ENCODE data around the gene DUSP8.

Gene DUSP8

GRCh38 chr11:1521382-1522080 is 50.5 kb downstream of the DUSP8 start:
- Histone ChIP-seq H3K27ac (ENCODE audit: low read length) (no peak overlapping the region), H3K27me3 (ENCODE audit: control insufficient read depth, insufficient read depth, low read length) (no peaks in the 10 kb centered on the region), H3K36me3 (ENCODE audit: control insufficient read depth, insufficient read depth, low read length) (no peaks in the 10 kb centered on the region), H3K9me3 (ENCODE audit: control insufficient read depth, insufficient read depth, low read length) (no peaks in the 10 kb centered on the region), H3K4me3 (ENCODE audit: low read length) (no peak overlapping the region), H3K4me1 (ENCODE audit: control insufficient read depth, insufficient read depth, low read length) (no peaks in the 10 kb centered on the region)
- no peak for DNase-seq (ENCODE audit: low read depth, low spot score)
- WGBS (ENCODE audit: insufficient coverage, insufficient read length), result no CpG with 5 or more reads among the region's 21 CpGs

- Histone ChIP-seq H3K27ac (ENCODE audit: low read length) (no peak overlapping the region), H3K9me3 (ENCODE audit: control insufficient read depth, insufficient read depth, low read length) (no peaks in the 10 kb centered on the region), H3K4me1 (ENCODE audit: control insufficient read depth, insufficient read depth, low read length) (no peaks in the 10 kb centered on the region), H3K27me3 (ENCODE audit: control insufficient read depth, insufficient read depth, low read length) (no peaks in the 10 kb centered on the region), H3K4me3 (ENCODE audit: low read length) (no peak overlapping the region), H3K36me3 (ENCODE audit: control insufficient read depth, insufficient read depth, low read length) (no peaks in the 10 kb centered on the region)
- no CpG with 5 or more reads among the region's 19 CpGs for WGBS (ENCODE audit: insufficient coverage, insufficient read length)
- no peak for DNase-seq (ENCODE audit: low read depth, low spot score)
These were observed 51.3 kb downstream of the DUSP8 start for GRCh38 chr11:1520663-1521267.

DNA sequence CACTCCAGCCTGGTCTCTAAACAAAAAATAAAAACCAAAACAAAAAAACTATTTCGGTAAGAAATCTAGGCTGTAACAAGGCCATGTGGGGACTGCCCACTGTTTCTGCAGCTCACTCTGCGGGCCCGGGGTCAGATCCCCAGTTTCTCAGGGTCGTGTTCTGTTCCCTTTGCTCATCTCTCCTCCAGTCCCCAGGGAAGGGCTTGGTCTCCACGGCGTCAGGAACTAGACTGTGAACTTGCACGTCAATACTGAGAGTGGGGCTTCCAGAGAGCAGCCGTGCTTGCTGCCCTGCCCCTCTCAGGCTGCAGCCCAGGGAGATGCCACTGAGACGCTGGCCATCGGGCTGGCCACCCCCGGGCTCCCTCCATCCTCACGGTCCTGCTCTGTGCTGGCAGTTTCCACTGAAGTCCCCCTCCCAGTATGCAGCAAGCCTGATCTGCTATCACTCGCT is 51.8 kb downstream of the DUSP8 start:
- Histone ChIP-seq H3K9me3 (ENCODE audit: control insufficient read depth, insufficient read depth, low read length) (no peaks in the 10 kb centered on the region), H3K4me1 (ENCODE audit: control insufficient read depth, insufficient read depth, low read length) (peaks cover 1% of the 10 kb centered on the region), H3K27ac (ENCODE audit: low read length) (no peak overlapping the region), H3K27me3 (ENCODE audit: control insufficient read depth, insufficient read depth, low read length) (no peaks in the 10 kb centered on the region), H3K4me3 (ENCODE audit: low read length) (no peak overlapping the region), H3K36me3 (ENCODE audit: control insufficient read depth, insufficient read depth, low read length) (no peaks in the 10 kb centered on the region)
- no peak for DNase-seq (ENCODE audit: low read depth, low spot score)
- no CpG with 5 or more reads among the region's 13 CpGs for WGBS (ENCODE audit: insufficient coverage, insufficient read length)

- peaks cover 2% of the 10 kb centered on the region for H3K4me1 ChIP-seq (ENCODE audit: control insufficient read depth, insufficient read depth, low read length)
- H3K9me3 ChIP-seq (ENCODE audit: control insufficient read depth, insufficient read depth, low read length), result no peaks in the 10 kb centered on the region
- WGBS (ENCODE audit: insufficient coverage, insufficient read length), result no CpG with 5 or more reads among the region's 17 CpGs
- no peak overlapping the region for H3K27ac ChIP-seq (ENCODE audit: low read length)
- no peak for DNase-seq (ENCODE audit: low read depth, low spot score)
- no peaks in the 10 kb centered on the region for H3K27me3 ChIP-seq (ENCODE audit: control insufficient read depth, insufficient read depth, low read length)
- no peak overlapping the region for H3K4me3 ChIP-seq (ENCODE audit: low read length)
- no peaks in the 10 kb centered on the region for H3K36me3 ChIP-seq (ENCODE audit: control insufficient read depth, insufficient read depth, low read length)
These were observed 52.8 kb downstream of the DUSP8 start for GRCh38 chr11:1519028-1520010.

GRCh38 chr11:1518301-1518700 is 53.8 kb downstream of the DUSP8 start:
- peaks cover 3% of the 10 kb centered on the region for H3K4me1 ChIP-seq (ENCODE audit: control insufficient read depth, insufficient read depth, low read length)
- WGBS (ENCODE audit: insufficient coverage, insufficient read length), result no CpG with 5 or more reads among the region's 23 CpGs
- H3K9me3 ChIP-seq (ENCODE audit: control insufficient read depth, insufficient read depth, low read length), result no peaks in the 10 kb centered on the region
- H3K27ac ChIP-seq (ENCODE audit: low read length), result no peak overlapping the region
- H3K4me3 ChIP-seq (ENCODE audit: low read length), result no peak overlapping the region
- DNase-seq (ENCODE audit: low read depth, low spot score), result no peak
- no peaks in the 10 kb centered on the region for H3K27me3 ChIP-seq (ENCODE audit: control insufficient read depth, insufficient read depth, low read length)
- no peaks in the 10 kb centered on the region for H3K36me3 ChIP-seq (ENCODE audit: control insufficient read depth, insufficient read depth, low read length)

GRCh38 chr11:1517117-1518005 is 54.7 kb downstream of the DUSP8 start:
- H3K4me3 ChIP-seq (ENCODE audit: low read length), result no peak overlapping the region
- H3K27ac ChIP-seq (ENCODE audit: low read length), result no peak overlapping the region
- H3K36me3 ChIP-seq (ENCODE audit: control insufficient read depth, insufficient read depth, low read length), result no peaks in the 10 kb centered on the region
- DNase-seq (ENCODE audit: low read depth, low spot score), result no peak
- H3K9me3 ChIP-seq (ENCODE audit: control insufficient read depth, insufficient read depth, low read length), result no peaks in the 10 kb centered on the region
- no CpG with 5 or more reads among the region's 28 CpGs for WGBS (ENCODE audit: insufficient coverage, insufficient read length)
- no peaks in the 10 kb centered on the region for H3K27me3 ChIP-seq (ENCODE audit: control insufficient read depth, insufficient read depth, low read length)
- peaks cover 4% of the 10 kb centered on the region for H3K4me1 ChIP-seq (ENCODE audit: control insufficient read depth, insufficient read depth, low read length)

- Histone ChIP-seq H3K27me3 (ENCODE audit: control insufficient read depth, insufficient read depth, low read length) (no peaks in the 10 kb centered on the region), H3K4me1 (ENCODE audit: control insufficient read depth, insufficient read depth, low read length) (peaks cover 4% of the 10 kb centered on the region), H3K36me3 (ENCODE audit: control insufficient read depth, insufficient read depth, low read length) (no peaks in the 10 kb centered on the region), H3K4me3 (ENCODE audit: low read length) (no peak overlapping the region), H3K9me3 (ENCODE audit: control insufficient read depth, insufficient read depth, low read length) (no peaks in the 10 kb centered on the region), H3K27ac (ENCODE audit: low read length) (no peak overlapping the region)
- WGBS (ENCODE audit: insufficient coverage, insufficient read length), result no CpG with 5 or more reads among the region's 19 CpGs
- no peak for DNase-seq (ENCODE audit: low read depth, low spot score)
These were observed 55.6 kb downstream of the DUSP8 start for GRCh38 chr11:1516273-1517067.

DNA sequence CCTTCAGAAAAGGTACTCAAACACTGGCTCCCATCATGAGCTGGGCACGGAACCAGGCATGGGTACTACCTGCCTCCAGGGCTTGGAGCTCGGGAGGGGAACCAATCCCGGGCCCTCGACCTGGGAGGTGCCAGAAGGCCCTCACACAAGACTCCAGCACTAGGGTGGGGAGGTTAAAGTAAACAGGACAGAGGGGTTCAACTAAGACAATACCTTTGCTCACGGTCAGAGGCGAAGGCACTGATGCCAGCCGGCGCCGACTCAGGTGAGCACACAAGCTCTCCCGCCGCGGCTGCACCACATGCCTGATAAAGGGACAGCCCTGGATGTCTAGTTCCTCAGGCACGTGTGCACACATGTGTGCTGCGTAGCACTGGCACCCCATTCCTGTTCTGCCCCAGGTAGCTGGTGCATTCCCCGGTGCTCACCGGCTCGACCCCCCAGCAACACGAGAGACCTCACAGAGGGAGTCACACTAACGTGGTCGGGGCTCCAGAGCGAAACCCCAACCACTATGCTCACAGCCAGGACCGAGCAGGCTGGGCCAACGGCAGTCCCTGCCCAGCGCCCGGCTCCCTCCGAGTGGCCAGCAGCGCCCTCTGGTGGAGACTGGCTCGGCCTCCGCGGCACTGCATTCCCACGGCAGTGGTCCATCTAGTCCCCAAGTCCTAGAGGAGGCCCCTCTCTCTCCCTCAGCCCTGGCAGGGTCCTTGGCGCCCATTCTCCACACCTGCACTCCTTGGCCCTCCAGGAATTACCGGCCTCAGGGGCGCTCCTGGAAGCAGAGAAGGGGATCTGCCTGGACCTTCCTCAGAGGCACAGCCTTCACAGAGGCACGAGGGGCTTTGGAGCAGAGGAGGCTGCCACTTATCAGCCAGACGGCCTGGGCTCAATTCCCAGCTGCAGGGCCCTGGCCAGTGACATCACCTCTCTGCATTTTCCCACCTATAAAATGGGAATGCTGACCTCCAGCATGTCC is 56.7 kb downstream of the DUSP8 start:
- DNase-seq (ENCODE audit: low read depth, low spot score), result peak; percentile 70

More for the DNA sequence above, 56.7 kb downstream of the DUSP8 start:
- no CpG with 5 or more reads among the region's 36 CpGs for WGBS (ENCODE audit: insufficient coverage, insufficient read length)
- no peaks in the 10 kb centered on the region for H3K27me3 ChIP-seq (ENCODE audit: control insufficient read depth, insufficient read depth, low read length)
- no peaks in the 10 kb centered on the region for H3K36me3 ChIP-seq (ENCODE audit: control insufficient read depth, insufficient read depth, low read length)
- no peak overlapping the region for H3K4me3 ChIP-seq (ENCODE audit: low read length)
- no peak overlapping the region for H3K27ac ChIP-seq (ENCODE audit: low read length)
- H3K4me1 ChIP-seq (ENCODE audit: control insufficient read depth, insufficient read depth, low read length), result peaks cover 4% of the 10 kb centered on the region
- no peaks in the 10 kb centered on the region for H3K9me3 ChIP-seq (ENCODE audit: control insufficient read depth, insufficient read depth, low read length)
